Epithelial cell of esophagus (primary cell): ENCODE data around the gene APIP.
"Not testable (repeated sequence)": the region's sequence is repeated elsewhere in the genome, so short reads cannot be mapped to it uniquely, and the experiment has no call there.

ENCODE experiments used
- DNase-seq: peaks from one replicate; pipeline ENCODE4 v3.0.0; 2010; ENCODE audit warnings: low read depth
- H3K4me3 ChIP-seq: 2 replicates; pipeline ENCODE4 v1.5.1; 2011; ENCODE audit warnings: mild to moderate bottlenecking, low read length, control low read depth
- TF ChIP-seq, protein P1 (sequence below): IDR thresholded peaks from 2 replicates; pipeline ENCODE4 v1.5.1; 2011; ENCODE audit warnings: low read depth, mild to moderate bottlenecking, low read length, control low read depth, inconsistent platforms; ENCODE audit not compliant: insufficient read depth; ENCODE audit errors: missing control alignments

Gene APIP

DNA sequence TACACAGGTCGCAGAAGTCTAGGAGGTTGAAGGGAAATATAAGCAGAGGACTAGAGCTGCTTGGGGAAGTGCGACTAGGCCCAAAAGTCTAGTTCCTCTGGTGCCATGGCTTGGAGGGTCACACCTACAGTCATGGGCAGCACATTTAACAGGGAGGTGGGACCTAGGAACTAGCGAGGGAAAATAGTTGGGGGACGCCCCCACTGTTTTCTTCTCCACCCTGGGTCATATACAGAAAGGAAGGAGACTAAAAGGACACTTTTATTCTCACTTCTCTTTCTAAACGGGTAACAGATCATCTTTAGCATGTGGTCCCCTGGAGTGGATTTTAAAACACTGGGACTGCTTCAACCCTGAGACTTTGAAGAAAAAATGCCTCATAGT lies 16.6 kb downstream of the APIP start:
- no peak overlapping the region for H3K4me3 ChIP-seq
- TF ChIP-seq, protein P1, sequence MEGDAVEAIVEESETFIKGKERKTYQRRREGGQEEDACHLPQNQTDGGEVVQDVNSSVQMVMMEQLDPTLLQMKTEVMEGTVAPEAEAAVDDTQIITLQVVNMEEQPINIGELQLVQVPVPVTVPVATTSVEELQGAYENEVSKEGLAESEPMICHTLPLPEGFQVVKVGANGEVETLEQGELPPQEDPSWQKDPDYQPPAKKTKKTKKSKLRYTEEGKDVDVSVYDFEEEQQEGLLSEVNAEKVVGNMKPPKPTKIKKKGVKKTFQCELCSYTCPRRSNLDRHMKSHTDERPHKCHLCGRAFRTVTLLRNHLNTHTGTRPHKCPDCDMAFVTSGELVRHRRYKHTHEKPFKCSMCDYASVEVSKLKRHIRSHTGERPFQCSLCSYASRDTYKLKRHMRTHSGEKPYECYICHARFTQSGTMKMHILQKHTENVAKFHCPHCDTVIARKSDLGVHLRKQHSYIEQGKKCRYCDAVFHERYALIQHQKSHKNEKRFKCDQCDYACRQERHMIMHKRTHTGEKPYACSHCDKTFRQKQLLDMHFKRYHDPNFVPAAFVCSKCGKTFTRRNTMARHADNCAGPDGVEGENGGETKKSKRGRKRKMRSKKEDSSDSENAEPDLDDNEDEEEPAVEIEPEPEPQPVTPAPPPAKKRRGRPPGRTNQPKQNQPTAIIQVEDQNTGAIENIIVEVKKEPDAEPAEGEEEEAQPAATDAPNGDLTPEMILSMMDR = no peak
- no peak for DNase-seq

GRCh38 chr11:34898474-34898873 lies 17.7 kb downstream of the APIP start:
- no peak for DNase-seq
- TF ChIP-seq, protein P1 = no peak
- H3K4me3 ChIP-seq = no peak overlapping the region

DNA sequence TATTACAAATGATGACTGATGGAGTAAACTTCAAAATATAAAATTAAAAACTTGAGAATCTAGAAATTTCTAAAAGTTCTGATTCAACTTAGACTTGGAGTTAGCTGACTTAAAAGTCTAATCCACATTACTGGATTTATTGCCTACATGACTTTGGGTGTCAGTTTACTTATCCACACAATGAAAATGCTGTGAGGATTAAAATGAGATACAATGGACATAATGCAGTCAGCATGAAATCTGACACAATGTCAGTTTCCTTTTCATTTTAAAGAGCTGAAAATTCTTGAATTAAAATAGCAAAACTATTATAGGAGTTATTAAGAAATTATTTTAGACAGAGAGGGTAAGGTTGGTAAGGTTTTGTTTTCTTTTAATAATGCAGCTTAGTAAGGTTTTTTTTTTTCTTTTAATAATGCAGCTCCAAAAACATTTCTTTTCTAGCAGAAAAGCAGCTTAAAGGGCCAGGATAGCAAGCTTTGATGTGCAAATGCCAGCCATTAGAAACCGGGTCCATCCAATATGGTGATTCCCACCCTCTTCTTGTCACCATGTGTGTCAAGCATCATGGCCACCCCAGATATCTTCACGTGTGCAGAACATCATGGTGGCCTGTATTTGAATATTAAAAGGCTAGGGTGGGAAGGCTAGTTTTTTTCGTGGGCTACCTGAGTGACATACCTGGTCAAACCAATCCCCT lies 18.9 kb downstream of the APIP start:
- TF ChIP-seq, protein P1 = no peak
- no peak for DNase-seq
- H3K4me3 ChIP-seq = no peak overlapping the region

- H3K4me3 ChIP-seq = not testable (repeated sequence)
These were observed 20.0 kb downstream of the APIP start for GRCh38 chr11:34896191-34896590.

DNA sequence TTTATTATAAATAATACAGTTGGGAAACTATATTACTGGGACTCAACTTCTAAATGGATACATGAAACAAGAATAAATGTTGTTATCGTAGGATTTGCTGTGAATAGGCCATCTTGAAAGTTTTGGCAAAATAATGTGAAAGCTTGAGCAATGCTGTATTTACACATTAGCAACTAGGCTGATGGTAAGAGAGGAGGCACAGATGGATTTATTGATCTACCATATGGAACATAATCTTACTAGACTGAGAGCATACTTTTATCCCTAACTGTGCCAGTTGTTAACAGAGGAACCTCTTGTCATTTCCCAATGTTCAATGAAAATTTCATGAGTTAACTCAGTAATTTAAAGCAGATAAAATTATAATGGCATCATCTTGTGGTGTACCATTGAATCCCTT lies 22.8 kb downstream of the APIP start:
- H3K4me3 ChIP-seq = no peak overlapping the region
- TF ChIP-seq, protein P1 = no peak
- DNase-seq = no peak

More at GRCh38 chr11:34896191-34896590, 20.0 kb downstream of the APIP start:
- DNase-seq = not testable (repeated sequence)

DNA sequence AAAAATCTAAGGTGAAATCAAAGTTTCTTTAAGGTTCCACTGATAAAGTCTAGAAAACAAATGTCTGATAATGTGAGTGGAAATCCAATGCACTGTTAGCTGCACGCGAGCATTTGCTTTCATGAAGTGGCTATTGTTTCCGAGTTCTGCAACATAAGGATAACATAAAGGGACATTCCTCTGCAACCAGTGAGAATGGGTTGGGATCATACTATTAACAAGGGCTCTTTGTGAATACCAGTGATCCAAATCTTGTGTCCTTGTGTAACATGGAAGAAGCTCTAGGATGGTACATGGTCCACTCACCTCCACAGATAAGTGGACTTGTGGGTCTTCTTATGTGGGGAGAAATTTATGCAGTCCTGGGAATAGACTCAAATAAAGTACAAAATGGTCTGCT lies 24.6 kb downstream of the APIP start:
- H3K4me3 ChIP-seq = no peak overlapping the region
- DNase-seq = no peak
- TF ChIP-seq, protein P1 = no peak

DNA sequence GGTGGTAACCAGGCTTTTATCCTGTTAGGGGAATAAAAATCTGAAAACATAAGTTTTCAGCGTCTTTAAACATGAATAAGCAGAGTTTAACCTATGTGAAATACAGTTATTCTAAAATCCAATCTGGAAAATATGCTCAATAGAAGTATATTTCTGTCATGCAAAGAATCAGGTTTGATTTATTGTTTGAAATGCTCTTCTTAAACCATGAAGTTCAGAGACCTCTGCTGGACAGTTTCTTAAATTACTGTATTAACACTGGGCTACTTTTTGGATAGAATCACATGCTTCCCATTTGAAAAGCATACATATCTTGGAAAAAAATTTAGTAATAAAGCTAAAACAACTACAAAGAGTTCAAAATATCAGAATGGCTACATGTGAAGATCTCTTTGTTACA lies 25.4 kb downstream of the APIP start:
- TF ChIP-seq, protein P1 = peak; percentile 43
- DNase-seq = peak; percentile 62
- H3K4me3 ChIP-seq = no peak overlapping the region

GRCh38 chr11:34890089-34890488 lies 26.1 kb downstream of the APIP start:
- DNase-seq = peak; percentile 42
- H3K4me3 ChIP-seq = no peak overlapping the region
- TF ChIP-seq, protein P1 = peak; percentile 37
